Gastroesophageal sphincter (tissue), 4 donors: Measurements from ENCODE around the gene CCR7. TPM values are rescaled to one million over a fixed set of nuclear protein-coding genes. Genes with fewer than 3 reads are reported as not detected.
"Not testable (repeated sequence)": the region's sequence is repeated elsewhere in the genome, so short reads cannot be mapped to it uniquely, and the experiment has no call there.

Source experiments
- ATAC-seq: fragments of 150-250 bp; one replicate; pipeline ENCODE4 v1.9.1; 2016; ENCODE audit warnings: mild to moderate bottlenecking, moderate library complexity
- H3K27ac ChIP-seq, 4 donors: fragments of 200-600 bp; sonication (generic) in 3 of 4; 1 replicate in 3 of 4; 2 replicates in 1 of 4; pipeline ENCODE4 v1.5.1; 2016 to 2019
- H3K27me3 ChIP-seq: fragments of 200-600 bp; sonication (generic); one replicate; pipeline ENCODE4 v1.5.1; 2019
- H3K36me3 ChIP-seq, 2 donors: fragments of 200-600 bp; sonication (generic); one replicate each; pipeline ENCODE4 v1.5.1; 2019; ENCODE audit warnings: control low read depth in 1 of 2
- H3K4me1 ChIP-seq, 3 donors: fragments of 200-600 bp; sonication (generic); 1 replicate in 2 of 3; 2 replicates in 1 of 3; pipeline ENCODE4 v1.5.1; 2016 to 2019; ENCODE audit warnings: control low read depth in 2 of 3
- H3K4me3 ChIP-seq, 2 donors: fragments of 200-600 bp; sonication (generic); one replicate each; pipeline ENCODE4 v1.5.1; 2019; ENCODE audit warnings: mild to moderate bottlenecking in 1 of 2, moderate library complexity in 1 of 2
- H3K9me3 ChIP-seq, 3 donors: fragments of 200-600 bp; sonication (generic); one replicate each; pipeline ENCODE4 v1.5.1; 2017 to 2019; ENCODE audit warnings: control low read depth in 2 of 3
- CTCF ChIP-seq, 4 experiments: fragments of 200-600 bp in 2 of 4; fragments of 450-650 bp in 2 of 4; sonication (generic) in 1 of 4; IDR thresholded peaks; one replicate each; pipeline ENCODE4 v1.5.1; 2017 to 2019; ENCODE audit warnings: antibody characterized with exemption in 4 of 4, mild to moderate bottlenecking in 2 of 4, moderate library complexity in 2 of 4
- EP300 ChIP-seq: sonication (generic); formaldehyde crosslinking; IDR thresholded peaks from one replicate; pipeline ENCODE4 v1.6.1; 2017; ENCODE audit warnings: antibody characterized with exemption, mild to moderate bottlenecking
- POLR2A ChIP-seq, 2 donors: fragments of 450-650 bp; IDR thresholded peaks; one replicate each; pipeline ENCODE4 v1.6.1; 2017; ENCODE audit warnings: antibody characterized with exemption in 2 of 2, mild to moderate bottlenecking in 2 of 2, moderate library complexity in 1 of 2
- POLR2AphosphoS5 ChIP-seq: sonication (generic); formaldehyde crosslinking; IDR thresholded peaks from one replicate; pipeline ENCODE4 v1.6.1; 2017; ENCODE audit warnings: antibody characterized with exemption
- WGBS, 2 donors: methylation state at CpG; one replicate each; pipeline ENCODE4 v1.1.5; 2018; ENCODE audit warnings: low coverage in 1 of 2; 5-methylcytosine and 5-hydroxymethylcytosine counted together
- total RNA-seq, 4 donors: library from RNA; depleted of rRNA; stranded (reverse); fragments of >200 nt; gene quantifications; one replicate each; pipeline ENCODE4 v1.1.0, GENCODE V29; 2016

The CCR7 gene
- total RNA-seq, 4 donors from 2014 or later = 0.15 to 2.2 (median 0.35) TPM; not detected in 1

- Histone ChIP-seq H3K9me3 (no peaks in the 10 kb centered on the region), H3K27me3 (no peaks in the 10 kb centered on the region), H3K36me3 (no peaks in the 10 kb centered on the region), H3K27ac (no peak overlapping the region), H3K4me1 (no peaks in the 10 kb centered on the region), H3K4me3 (no peak overlapping the region)
- WGBS, 2 donors = 70 to 78% methylated on average over 3 to 6 of the region's 7 CpGs
- ATAC-seq = no peak
- TF ChIP-seq POLR2AphosphoS5 (no peak), POLR2A (IDR thresholded peaks at IDR 0.05) (no peak), CTCF (IDR thresholded peaks at IDR 0.05) (no peak), EP300 (no peak)
Observed at GRCh38 chr17:40596261-40596919, 31.1 kb upstream of the CCR7 start.

- H3K4me3 ChIP-seq = no peak overlapping the region
- peaks cover 7% of the 10 kb centered on the region for H3K27me3 ChIP-seq
- no peak for TF ChIP-seq EP300
- H3K36me3 ChIP-seq = no peaks in the 10 kb centered on the region
- WGBS, 2 donors = 93 to 100% methylated on average over 3 of the region's 3 CpGs
- no peaks in the 10 kb centered on the region for H3K9me3 ChIP-seq
- H3K4me1 ChIP-seq = no peaks in the 10 kb centered on the region
- no peak overlapping the region for H3K27ac ChIP-seq
- ATAC-seq = no peak
Observed at GRCh38 chr17:40590742-40591141, 25.5 kb upstream of the CCR7 start.

GRCh38 chr17:40588552-40588951, 23.3 kb upstream of the CCR7 start:
- no peak for ATAC-seq
- no peak for TF ChIP-seq CTCF (IDR thresholded peaks at IDR 0.05)
- no peak for TF ChIP-seq POLR2AphosphoS5
- no peak for TF ChIP-seq EP300
- no peak for TF ChIP-seq POLR2A (IDR thresholded peaks at IDR 0.05)
- H3K4me3 ChIP-seq = no peak overlapping the region
- H3K27ac ChIP-seq = no peak overlapping the region
- no CpG with 5 or more reads among the region's 2 CpGs for WGBS, 2 donors
- peaks cover 7% of the 10 kb centered on the region for H3K27me3 ChIP-seq
- no peaks in the 10 kb centered on the region for H3K36me3 ChIP-seq
- H3K4me1 ChIP-seq = no peaks in the 10 kb centered on the region
- no peaks in the 10 kb centered on the region for H3K9me3 ChIP-seq

- not testable (repeated sequence) for H3K36me3 ChIP-seq, ATAC-seq
- WGBS, 2 donors = 84 to 94% methylated on average over 3 of the region's 3 CpGs
Observed at GRCh38 chr17:40586264-40586663, 21.0 kb upstream of the CCR7 start.

GRCh38 chr17:40584950-40585349, 19.7 kb upstream of the CCR7 start:
- H3K9me3 ChIP-seq, H3K4me1 ChIP-seq, H3K27ac ChIP-seq, H3K36me3 ChIP-seq, H3K4me3 ChIP-seq, H3K27me3 ChIP-seq, ATAC-seq: not testable (repeated sequence)
- 77 to 81% methylated on average over 2 of the region's 2 CpGs for WGBS, 2 donors

More at GRCh38 chr17:40586264-40586663, 21.0 kb upstream of the CCR7 start:
- not testable (repeated sequence) for H3K4me3 ChIP-seq, H3K9me3 ChIP-seq, H3K4me1 ChIP-seq, H3K27ac ChIP-seq, H3K27me3 ChIP-seq

- Histone ChIP-seq H3K4me1 (no peaks in the 10 kb centered on the region), H3K27me3 (no peaks in the 10 kb centered on the region), H3K36me3 (no peaks in the 10 kb centered on the region), H3K9me3 (no peaks in the 10 kb centered on the region), H3K27ac (peak overlapping the region in 3 of 4 donors; percentile 23 to 42 (median 41)), H3K4me3 (no peak overlapping the region)
- 30 to 35% methylated on average over 5 to 11 of the region's 11 CpGs for WGBS, 2 donors
- TF ChIP-seq EP300 (no peak), POLR2AphosphoS5 (peak; percentile 20), CTCF (IDR thresholded peaks at IDR 0.05) (no peak)
- peak; percentile 84 for ATAC-seq
Observed at GRCh38 chr17:40582328-40582901, 17.1 kb upstream of the CCR7 start.
